ENCODE data around the gene TPK1. TPM values are rescaled to one million over a fixed set of nuclear protein-coding genes. Genes with fewer than 3 reads are reported as not detected.

The TPK1 gene
- polyA plus RNA-seq, 1 donor from 2014 or later, result 3.5 TPM

- Histone ChIP-seq H3K9me3 (ENCODE audit: low read length) (no peaks in the 10 kb centered on the region), H2AFZ (ENCODE audit: low read depth, low read length) (no peak overlapping the region), H3K27me3 (ENCODE audit: insufficient read depth, low read depth, low read length) (no peaks in the 10 kb centered on the region), H3K36me3 (ENCODE audit: insufficient read depth, low read length) (no peaks in the 10 kb centered on the region), H3K4me2 (ENCODE audit: low read length) (no peak overlapping the region), H3F3A (ENCODE audit: insufficient read depth, low read length, poor library complexity, severe bottlenecking) (no peaks in the 10 kb centered on the region), H3K27ac (ENCODE audit: low read length) (no peak overlapping the region), H3K4me3 (ENCODE audit: low read length) (no peak overlapping the region), H3K9ac (ENCODE audit: low read length) (no peak overlapping the region), H4K20me1 (ENCODE audit: insufficient read depth) (no peaks in the 10 kb centered on the region), H3K9me2 (ENCODE audit: insufficient read depth, low read length) (no peaks in the 10 kb centered on the region), H3K79me2 (replicated peaks; ENCODE audit: insufficient read depth, low read length) (no peaks in the 10 kb centered on the region)
- TF ChIP-seq POLR2AphosphoS5 (IDR thresholded peaks at IDR 0.05) (no peak), TAF1 (IDR thresholded peaks at IDR 0.05; ENCODE audit: low read depth) (no peak), RAD21 (conservative IDR thresholded peaks at IDR 0.05) (no peak), CTCF (IDR thresholded peaks at IDR 0.05; ENCODE audit: poor library complexity, severe bottlenecking) (no peak), MXI1 (conservative IDR thresholded peaks at IDR 0.05; ENCODE audit: poor library complexity, severe bottlenecking) (no peak), EP300 (conservative IDR thresholded peaks at IDR 0.05; ENCODE audit: poor library complexity, severe bottlenecking) (no peak), SMC3 (conservative IDR thresholded peaks at IDR 0.05; ENCODE audit: poor library complexity) (no peak), EZH2 (IDR thresholded peaks at IDR 0.05; ENCODE audit: borderline replicate concordance, insufficient read depth, low read length, poor library complexity, severe bottlenecking) (no peak)
- TF ChIP-seq, protein P1, sequence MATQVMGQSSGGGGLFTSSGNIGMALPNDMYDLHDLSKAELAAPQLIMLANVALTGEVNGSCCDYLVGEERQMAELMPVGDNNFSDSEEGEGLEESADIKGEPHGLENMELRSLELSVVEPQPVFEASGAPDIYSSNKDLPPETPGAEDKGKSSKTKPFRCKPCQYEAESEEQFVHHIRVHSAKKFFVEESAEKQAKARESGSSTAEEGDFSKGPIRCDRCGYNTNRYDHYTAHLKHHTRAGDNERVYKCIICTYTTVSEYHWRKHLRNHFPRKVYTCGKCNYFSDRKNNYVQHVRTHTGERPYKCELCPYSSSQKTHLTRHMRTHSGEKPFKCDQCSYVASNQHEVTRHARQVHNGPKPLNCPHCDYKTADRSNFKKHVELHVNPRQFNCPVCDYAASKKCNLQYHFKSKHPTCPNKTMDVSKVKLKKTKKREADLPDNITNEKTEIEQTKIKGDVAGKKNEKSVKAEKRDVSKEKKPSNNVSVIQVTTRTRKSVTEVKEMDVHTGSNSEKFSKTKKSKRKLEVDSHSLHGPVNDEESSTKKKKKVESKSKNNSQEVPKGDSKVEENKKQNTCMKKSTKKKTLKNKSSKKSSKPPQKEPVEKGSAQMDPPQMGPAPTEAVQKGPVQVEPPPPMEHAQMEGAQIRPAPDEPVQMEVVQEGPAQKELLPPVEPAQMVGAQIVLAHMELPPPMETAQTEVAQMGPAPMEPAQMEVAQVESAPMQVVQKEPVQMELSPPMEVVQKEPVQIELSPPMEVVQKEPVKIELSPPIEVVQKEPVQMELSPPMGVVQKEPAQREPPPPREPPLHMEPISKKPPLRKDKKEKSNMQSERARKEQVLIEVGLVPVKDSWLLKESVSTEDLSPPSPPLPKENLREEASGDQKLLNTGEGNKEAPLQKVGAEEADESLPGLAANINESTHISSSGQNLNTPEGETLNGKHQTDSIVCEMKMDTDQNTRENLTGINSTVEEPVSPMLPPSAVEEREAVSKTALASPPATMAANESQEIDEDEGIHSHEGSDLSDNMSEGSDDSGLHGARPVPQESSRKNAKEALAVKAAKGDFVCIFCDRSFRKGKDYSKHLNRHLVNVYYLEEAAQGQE (IDR thresholded peaks at IDR 0.05; ENCODE audit: borderline replicate concordance), result no peak
These were observed 213.1 kb downstream of the TPK1 start for GRCh38 chr7:144622745-144623144.

- H3F3A ChIP-seq (ENCODE audit: insufficient read depth, low read length, poor library complexity, severe bottlenecking), result no peaks in the 10 kb centered on the region
- no peak overlapping the region for H3K4me3 ChIP-seq (ENCODE audit: low read length)
- H3K4me2 ChIP-seq (ENCODE audit: low read length), result no peak overlapping the region
- H3K9me2 ChIP-seq (ENCODE audit: insufficient read depth, low read length), result no peaks in the 10 kb centered on the region
- H3K27ac ChIP-seq (ENCODE audit: low read length), result no peak overlapping the region
- no peak overlapping the region for H3K9ac ChIP-seq (ENCODE audit: low read length)
- H3K36me3 ChIP-seq (ENCODE audit: insufficient read depth, low read length), result no peaks in the 10 kb centered on the region
- H3K9me3 ChIP-seq (ENCODE audit: low read length), result no peaks in the 10 kb centered on the region
- no peaks in the 10 kb centered on the region for H3K27me3 ChIP-seq (ENCODE audit: insufficient read depth, low read depth, low read length)
- TF ChIP-seq MXI1 (conservative IDR thresholded peaks at IDR 0.05; ENCODE audit: poor library complexity, severe bottlenecking) (no peak), RAD21 (conservative IDR thresholded peaks at IDR 0.05) (no peak), CTCF (IDR thresholded peaks at IDR 0.05; ENCODE audit: poor library complexity, severe bottlenecking) (no peak), EZH2 (IDR thresholded peaks at IDR 0.05; ENCODE audit: borderline replicate concordance, insufficient read depth, low read length, poor library complexity, severe bottlenecking) (no peak), EP300 (conservative IDR thresholded peaks at IDR 0.05; ENCODE audit: poor library complexity, severe bottlenecking) (no peak), TAF1 (IDR thresholded peaks at IDR 0.05; ENCODE audit: low read depth) (no peak), POLR2AphosphoS5 (IDR thresholded peaks at IDR 0.05) (no peak), SMC3 (conservative IDR thresholded peaks at IDR 0.05; ENCODE audit: poor library complexity) (no peak)
- TF ChIP-seq, protein P1 (IDR thresholded peaks at IDR 0.05; ENCODE audit: borderline replicate concordance), result no peak
- H4K20me1 ChIP-seq (ENCODE audit: insufficient read depth), result no peaks in the 10 kb centered on the region
- no peaks in the 10 kb centered on the region for H3K79me2 ChIP-seq (replicated peaks; ENCODE audit: insufficient read depth, low read length)
- no peak overlapping the region for H2AFZ ChIP-seq (ENCODE audit: low read depth, low read length)
These were observed 229.6 kb downstream of the TPK1 start for GRCh38 chr7:144606261-144606660.
